Breast epithelium (tissue), 4 donors: Measurements from ENCODE around the gene RBM17. TPM values are rescaled to one million over a fixed set of nuclear protein-coding genes. Genes with fewer than 3 reads are reported as not detected.

Source experiments
- DNase-seq, 2 donors: peaks; one replicate each; pipeline ENCODE4 v3.0.0-alpha.2; 2019; ENCODE audit warnings: low spot score in 2 of 2
- H3K27ac ChIP-seq, 2 donors: fragments of 200-600 bp; sonication (generic) in 1 of 2; one replicate each; pipeline ENCODE4 v1.5.1; 2016 to 2019; ENCODE audit warnings: mild to moderate bottlenecking in 1 of 2
- H3K27me3 ChIP-seq, 2 donors: fragments of 200-600 bp; sonication (generic) in 1 of 2; one replicate each; pipeline versions ENCODE4 v1.5.1 to v1.6.0; 2017 to 2019; ENCODE audit warnings: control low read depth in 1 of 2, mild to moderate bottlenecking in 1 of 2
- H3K36me3 ChIP-seq: fragments of 200-600 bp; one replicate; pipeline ENCODE4 v1.5.1; 2019
- H3K4me1 ChIP-seq, 2 donors: fragments of 200-600 bp; sonication (generic); one replicate each; pipeline ENCODE4 v1.5.1; 2016 to 2019; ENCODE audit warnings: control low read depth in 1 of 2
- H3K4me3 ChIP-seq, 3 donors: fragments of 200-600 bp; sonication (generic); 1 replicate in 2 of 3; 2 replicates in 1 of 3; pipeline ENCODE4 v1.5.1; 2016 to 2019; ENCODE audit warnings: mild to moderate bottlenecking in 3 of 3, moderate library complexity in 2 of 3
- H3K9me3 ChIP-seq, 2 donors: fragments of 200-600 bp; sonication (generic) in 1 of 2; one replicate each; pipeline ENCODE4 v1.5.1; 2016 to 2019; ENCODE audit warnings: control low read depth in 1 of 2
- POLR2A ChIP-seq: fragments of 450-650 bp; IDR thresholded peaks from one replicate; pipeline ENCODE4 v1.6.1; 2016; ENCODE audit warnings: antibody characterized with exemption, mild to moderate bottlenecking, moderate library complexity
- POLR2AphosphoS5 ChIP-seq, 3 donors: sonication (generic); formaldehyde crosslinking; IDR thresholded peaks; one replicate each; pipeline ENCODE4 v1.6.1; 2017; ENCODE audit warnings: antibody characterized with exemption in 3 of 3
- intact Hi-C: fragments of 100-400 bp; cut with DNase I; formaldehyde crosslinking; loops from one replicate; pipeline ENCODE4 v1.15.1; 2023; ENCODE audit warnings: low total_unique reads
- total RNA-seq, 3 donors: library from RNA; depleted of rRNA; stranded (reverse); fragments of >200 nt; gene quantifications; one replicate each; pipeline ENCODE4 v1.1.0, GENCODE V29; 2016
- TF ChIP-seq, protein P1 (sequence below), 3 donors: fragments of 450-650 bp; IDR thresholded peaks; one replicate each; pipeline ENCODE4 v1.5.1; 2016 to 2017; ENCODE audit warnings: antibody characterized with exemption in 3 of 3, mild to moderate bottlenecking in 3 of 3, moderate library complexity in 3 of 3

RBM17 gene
- total RNA-seq, 3 donors from 2014 or later = 62.4 to 72.4 (median 68.2) TPM

DNA sequence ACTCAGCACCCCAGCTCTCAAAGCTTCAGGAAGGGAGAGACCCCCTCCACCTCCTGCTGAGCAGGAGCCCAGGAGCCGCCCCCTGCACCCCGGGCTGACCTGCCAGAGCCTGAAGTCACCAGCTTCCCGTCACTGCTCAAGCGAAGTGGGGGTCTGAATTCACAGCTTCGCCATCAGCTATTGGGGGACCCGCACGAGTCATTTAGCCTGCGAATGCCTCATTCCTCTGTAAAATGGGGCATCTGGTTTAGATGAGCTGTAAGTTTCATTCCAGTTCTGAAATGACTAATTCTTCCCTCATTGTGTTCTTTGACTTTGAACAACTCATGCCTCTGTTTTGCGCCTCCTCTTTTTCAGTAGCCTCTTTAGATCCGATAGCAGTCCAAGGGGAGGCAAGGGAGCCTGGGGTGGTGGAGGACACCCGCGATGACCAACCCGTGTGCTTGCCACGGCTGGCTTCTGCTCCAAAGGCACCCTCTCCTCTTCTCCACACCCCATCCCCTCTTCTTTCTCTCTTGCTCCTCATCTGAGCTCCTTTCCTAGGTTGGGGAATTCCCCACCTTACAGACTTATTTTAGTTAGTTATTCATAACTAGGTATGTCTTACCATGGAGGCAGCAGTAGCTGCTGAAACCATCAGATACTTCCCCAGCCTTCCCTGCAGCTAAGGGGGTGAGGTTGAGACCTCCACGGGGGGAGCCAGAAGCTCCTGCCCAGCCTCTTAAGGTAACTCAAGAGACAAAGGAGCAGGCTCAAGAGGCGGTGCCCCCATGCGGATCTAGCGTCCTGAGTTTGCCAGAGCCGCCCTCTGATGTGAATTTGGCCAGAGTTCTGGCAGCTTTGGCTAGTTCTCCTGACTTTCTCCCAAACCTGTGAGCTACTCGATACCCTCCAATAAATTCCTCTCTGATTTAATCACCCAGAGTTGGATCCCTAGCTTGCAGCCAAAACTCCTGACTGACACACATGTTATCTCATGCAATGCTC is 47.7 kb downstream of the RBM17 start:
- intact Hi-C loops = no loop called here
- H3K36me3 ChIP-seq = no peaks in the 10 kb centered on the region
- H3K4me3 ChIP-seq = no peak overlapping the region
- no peaks in the 10 kb centered on the region for H3K9me3 ChIP-seq
- H3K27me3 ChIP-seq = no peaks in the 10 kb centered on the region
- TF ChIP-seq POLR2AphosphoS5 (IDR thresholded peaks at IDR 0.05) (no peak), POLR2A (no peak)
- TF ChIP-seq, protein P1, sequence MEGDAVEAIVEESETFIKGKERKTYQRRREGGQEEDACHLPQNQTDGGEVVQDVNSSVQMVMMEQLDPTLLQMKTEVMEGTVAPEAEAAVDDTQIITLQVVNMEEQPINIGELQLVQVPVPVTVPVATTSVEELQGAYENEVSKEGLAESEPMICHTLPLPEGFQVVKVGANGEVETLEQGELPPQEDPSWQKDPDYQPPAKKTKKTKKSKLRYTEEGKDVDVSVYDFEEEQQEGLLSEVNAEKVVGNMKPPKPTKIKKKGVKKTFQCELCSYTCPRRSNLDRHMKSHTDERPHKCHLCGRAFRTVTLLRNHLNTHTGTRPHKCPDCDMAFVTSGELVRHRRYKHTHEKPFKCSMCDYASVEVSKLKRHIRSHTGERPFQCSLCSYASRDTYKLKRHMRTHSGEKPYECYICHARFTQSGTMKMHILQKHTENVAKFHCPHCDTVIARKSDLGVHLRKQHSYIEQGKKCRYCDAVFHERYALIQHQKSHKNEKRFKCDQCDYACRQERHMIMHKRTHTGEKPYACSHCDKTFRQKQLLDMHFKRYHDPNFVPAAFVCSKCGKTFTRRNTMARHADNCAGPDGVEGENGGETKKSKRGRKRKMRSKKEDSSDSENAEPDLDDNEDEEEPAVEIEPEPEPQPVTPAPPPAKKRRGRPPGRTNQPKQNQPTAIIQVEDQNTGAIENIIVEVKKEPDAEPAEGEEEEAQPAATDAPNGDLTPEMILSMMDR (IDR thresholded peaks at IDR 0.05) = no peak
- DNase-seq = no peak
- no peaks in the 10 kb centered on the region for H3K4me1 ChIP-seq
- peak overlapping the region in 1 of 2 donors; percentile 19 for H3K27ac ChIP-seq

DNA sequence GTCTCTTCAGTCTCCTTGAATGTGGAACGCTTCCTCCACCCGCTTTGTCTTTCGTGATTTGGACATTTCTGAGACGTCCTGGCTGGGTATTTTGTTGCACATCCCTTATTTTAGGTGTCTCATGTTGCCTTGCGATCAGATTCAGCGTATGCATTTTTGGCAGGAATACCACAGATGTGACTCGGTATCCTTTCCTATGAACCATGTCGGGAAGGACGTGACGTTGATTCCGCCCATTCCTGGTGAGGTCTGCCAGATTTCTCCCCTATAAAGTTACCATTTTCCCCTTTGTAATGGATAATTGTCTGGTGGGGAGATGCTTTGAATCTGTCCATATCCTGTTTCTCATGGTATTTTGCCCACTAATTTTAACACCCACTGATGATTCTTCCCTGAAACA is 49.6 kb downstream of the RBM17 start:
- DNase-seq = no peak
- H3K9me3 ChIP-seq = no peaks in the 10 kb centered on the region
- TF ChIP-seq, protein P1 (IDR thresholded peaks at IDR 0.05) = no peak
- TF ChIP-seq POLR2A (no peak), POLR2AphosphoS5 (IDR thresholded peaks at IDR 0.05) (no peak)
- H3K4me3 ChIP-seq = no peak overlapping the region
- intact Hi-C loops = no loop called here
- H3K27me3 ChIP-seq = no peaks in the 10 kb centered on the region
- H3K27ac ChIP-seq = peak overlapping the region in 1 of 2 donors; percentile 19
- H3K4me1 ChIP-seq = no peaks in the 10 kb centered on the region
- H3K36me3 ChIP-seq = no peaks in the 10 kb centered on the region

DNA sequence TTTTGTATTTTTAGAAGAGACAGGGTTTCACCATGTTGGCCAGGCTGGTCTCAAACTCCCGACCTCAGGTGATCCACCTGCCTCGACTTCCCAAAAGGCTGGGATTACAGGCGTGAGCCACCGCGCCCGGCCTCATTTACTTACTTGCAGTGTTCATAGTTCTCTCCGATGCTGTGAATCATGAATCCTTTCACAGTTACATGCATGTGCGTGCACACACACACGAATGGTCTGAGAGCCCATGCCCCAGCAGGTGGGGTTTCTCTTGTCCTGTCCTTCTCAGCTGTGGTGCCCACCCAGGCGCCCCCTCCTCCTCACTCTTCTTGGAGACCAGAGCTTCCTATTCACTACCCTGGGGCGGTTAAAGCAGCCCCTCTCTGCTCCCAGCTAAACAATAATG is 50.6 kb downstream of the RBM17 start:
- Histone ChIP-seq H3K4me1 (no peaks in the 10 kb centered on the region), H3K4me3 (no peak overlapping the region), H3K9me3 (no peaks in the 10 kb centered on the region), H3K27ac (no peak overlapping the region), H3K27me3 (no peaks in the 10 kb centered on the region), H3K36me3 (no peaks in the 10 kb centered on the region)
- TF ChIP-seq POLR2AphosphoS5 (IDR thresholded peaks at IDR 0.05) (no peak), POLR2A (no peak)
- TF ChIP-seq, protein P1 (IDR thresholded peaks at IDR 0.05) = no peak
- intact Hi-C loops = no loop called here
- no peak for DNase-seq

DNA sequence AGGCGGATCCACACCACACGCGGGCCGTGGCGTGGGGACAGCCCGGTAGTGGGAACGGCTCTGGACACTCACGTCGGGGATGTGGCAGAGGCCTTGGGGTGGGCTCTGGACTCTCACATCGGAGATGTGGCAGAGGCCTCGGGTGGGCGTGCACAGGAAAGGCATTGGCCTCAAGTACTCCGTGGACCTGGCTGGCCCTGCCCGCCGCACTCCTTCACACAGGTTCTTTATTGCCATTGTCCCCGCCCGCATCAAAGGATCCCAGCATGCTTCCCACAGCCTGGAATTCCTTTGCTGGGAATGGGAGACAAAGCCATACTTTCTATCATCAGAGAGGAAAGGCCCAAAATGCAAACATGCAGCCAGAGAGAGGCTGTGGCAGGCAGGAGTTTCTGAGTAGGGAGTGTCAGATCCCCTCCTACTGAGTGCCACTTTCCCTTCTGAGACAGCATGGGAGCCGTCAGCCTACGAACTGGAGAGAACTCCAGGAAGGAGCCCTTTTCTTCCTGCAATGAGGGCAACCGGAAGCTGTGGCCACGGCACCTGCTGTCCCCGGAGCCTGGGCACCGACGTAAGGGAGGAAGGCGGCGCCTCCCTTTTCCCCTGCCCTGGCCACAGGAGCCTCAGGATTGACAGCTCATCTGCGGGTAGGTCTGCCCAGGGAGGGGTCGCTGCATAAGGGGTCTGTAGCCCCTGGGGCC is 51.5 kb downstream of the RBM17 start:
- H3K27ac ChIP-seq = peak overlapping the region in 1 of 2 donors; percentile 65

More for the DNA sequence above, 51.5 kb downstream of the RBM17 start:
- H3K9me3 ChIP-seq = no peaks in the 10 kb centered on the region
- intact Hi-C loops = no loop called here
- TF ChIP-seq POLR2A (no peak), POLR2AphosphoS5 (IDR thresholded peaks at IDR 0.05) (no peak)
- TF ChIP-seq, protein P1 (IDR thresholded peaks at IDR 0.05) = no peak
- DNase-seq = no peak
- no peaks in the 10 kb centered on the region for H3K27me3 ChIP-seq
- H3K4me1 ChIP-seq = no peaks in the 10 kb centered on the region
- H3K36me3 ChIP-seq = no peaks in the 10 kb centered on the region
- peak overlapping the region in 1 of 3 donors; percentile 60 for H3K4me3 ChIP-seq
